GM19035 (cell line): ENCODE results near the gene SNX2.
A peak's percentile ranks its signal among the peaks of the same experiment; 100 is the strongest.
"Not testable (repeated sequence)": the region's sequence is repeated elsewhere in the genome, so short reads cannot be mapped to it uniquely, and the experiment has no call there.

Experiments
- ATAC-seq: cut with Tn5 transposase; IDR thresholded peaks from one replicate; pipeline ENCODE4 v1.9.1; 2021; ENCODE audit not compliant: unreplicated experiment

The SNX2 gene

GRCh38 chr5:122842016-122842580 lies 67.2 kb downstream of the SNX2 start:
- no peak for ATAC-seq

DNA sequence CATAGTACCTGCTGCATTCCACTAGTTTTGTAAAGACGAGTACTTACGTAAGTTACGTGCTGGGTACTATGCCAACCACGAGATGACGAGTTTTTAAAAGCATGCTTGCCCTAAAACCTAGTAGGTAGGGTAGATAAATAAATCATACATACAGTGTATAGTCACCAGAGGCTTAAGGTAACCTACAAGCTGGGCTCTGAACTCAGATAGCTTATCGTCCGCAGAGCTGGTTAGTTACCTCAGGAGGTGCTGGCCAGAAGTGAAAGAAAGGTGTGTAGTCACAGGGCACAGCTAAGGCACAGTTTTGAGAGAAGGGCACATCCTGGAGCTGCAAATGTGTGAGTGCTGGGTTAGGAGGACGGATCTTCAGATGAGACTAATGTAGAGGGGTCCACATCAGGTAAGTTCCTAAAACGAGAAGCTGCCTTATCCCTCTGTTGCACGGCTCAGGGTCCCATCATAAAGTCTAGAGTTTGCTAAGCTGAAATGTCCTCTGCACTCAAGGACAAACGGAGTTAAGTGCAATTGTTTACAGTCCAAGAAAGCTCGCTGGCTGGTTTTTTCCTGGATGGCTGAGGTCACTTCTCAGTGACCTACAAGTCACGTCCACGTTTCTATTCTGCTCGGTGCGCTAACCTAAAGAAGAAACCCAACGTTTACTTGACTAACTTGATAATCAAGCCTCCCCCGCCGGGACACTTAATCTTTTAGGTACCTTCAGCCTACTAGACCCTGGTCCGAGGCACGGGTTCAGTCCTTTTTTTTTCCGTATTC lies 69.4 kb downstream of the SNX2 start:
- ATAC-seq, result peak; percentile 2

DNA sequence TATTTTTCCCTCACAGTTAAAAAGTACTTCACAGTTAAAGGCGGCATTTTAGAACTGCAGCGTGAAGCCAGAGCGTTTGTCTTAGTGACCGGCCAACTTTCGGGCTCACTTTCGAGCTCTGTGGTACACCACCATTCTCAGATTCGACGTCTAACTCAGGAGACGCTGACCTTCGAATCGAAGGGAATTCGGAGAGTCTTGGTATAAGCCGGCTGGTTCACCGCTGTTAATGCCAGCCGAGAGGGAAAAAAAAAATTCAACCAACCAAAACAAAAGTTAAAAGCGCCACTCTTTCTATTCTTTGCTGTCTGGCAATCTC lies 70.0 kb downstream of the SNX2 start:
- ATAC-seq, result peak; percentile 46

DNA sequence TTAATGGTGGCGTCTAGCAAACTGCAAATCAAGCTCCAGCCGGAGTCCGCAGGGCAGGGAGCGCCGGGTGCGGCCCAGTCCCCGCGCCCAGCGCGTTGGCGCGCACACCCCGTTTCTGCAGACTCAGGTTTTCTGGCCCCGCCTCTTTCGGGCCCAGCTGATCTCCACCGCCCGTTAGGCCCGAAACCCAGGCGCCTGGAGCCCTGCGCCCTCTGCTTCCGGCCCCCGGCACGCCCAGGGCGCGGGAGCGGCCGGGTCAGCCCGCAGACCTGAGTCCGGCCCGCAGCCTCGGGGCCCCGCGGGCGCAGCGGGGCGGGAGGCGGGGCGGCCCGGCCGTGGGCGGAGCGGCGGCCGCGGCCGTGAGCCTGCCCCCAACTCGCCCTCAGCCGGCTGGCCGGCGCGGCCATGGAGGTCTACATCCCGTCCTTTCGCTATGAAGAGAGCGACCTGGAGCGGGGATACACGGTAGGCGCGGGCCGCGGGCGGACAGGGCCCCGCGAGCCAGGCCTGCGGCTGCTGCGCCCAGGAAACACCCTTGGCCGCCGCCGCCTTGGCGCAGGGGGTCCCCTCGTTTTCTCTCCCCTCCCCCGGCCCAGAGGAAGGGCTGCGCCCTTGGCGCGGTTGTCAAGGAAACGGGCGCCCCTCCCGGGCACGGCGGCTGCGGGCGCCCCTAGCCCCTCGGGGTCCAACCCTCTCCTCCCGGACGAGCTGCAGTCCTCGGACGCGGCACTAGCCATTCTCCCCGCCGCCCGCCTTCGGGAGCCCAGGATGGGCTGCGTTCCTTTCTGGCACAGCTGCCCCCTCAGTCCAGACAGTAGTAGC lies 70.6 kb downstream of the SNX2 start, which contains the start of gene SNX24:
Gene SNX24 (plus strand): TSS at position 385 of the 822 bp plus-strand sequence. CDS start 21 bp downstream, at position 406.
- ATAC-seq, result peak; percentile 82

DNA sequence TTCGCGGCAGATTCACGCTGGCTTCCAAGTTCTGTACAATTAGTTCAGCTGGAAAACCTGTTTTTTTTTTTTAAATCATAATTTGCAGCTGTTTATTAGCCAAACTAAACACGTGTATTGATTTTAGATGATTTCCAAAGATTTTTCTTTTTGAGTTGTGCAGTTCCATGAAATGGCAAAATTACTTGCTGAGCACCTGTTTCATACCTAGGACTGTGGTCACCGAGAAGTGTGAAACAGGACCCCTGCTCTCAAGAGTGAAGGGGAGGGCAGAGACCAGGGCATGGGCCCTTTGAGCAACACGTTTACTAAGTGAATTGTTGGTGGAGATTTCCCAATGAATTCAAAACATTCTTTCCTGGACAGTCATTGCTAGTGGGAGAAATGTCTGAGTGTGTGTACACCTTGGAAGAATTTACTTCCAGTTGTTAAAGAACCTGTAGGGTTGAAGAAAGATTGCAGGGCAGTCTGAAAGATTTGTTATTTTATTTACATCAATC lies 71.2 kb downstream of the SNX2 start:
- ATAC-seq, result no peak

GRCh38 chr5:122847687-122848081 lies 72.8 kb downstream of the SNX2 start:
- no peak for ATAC-seq

DNA sequence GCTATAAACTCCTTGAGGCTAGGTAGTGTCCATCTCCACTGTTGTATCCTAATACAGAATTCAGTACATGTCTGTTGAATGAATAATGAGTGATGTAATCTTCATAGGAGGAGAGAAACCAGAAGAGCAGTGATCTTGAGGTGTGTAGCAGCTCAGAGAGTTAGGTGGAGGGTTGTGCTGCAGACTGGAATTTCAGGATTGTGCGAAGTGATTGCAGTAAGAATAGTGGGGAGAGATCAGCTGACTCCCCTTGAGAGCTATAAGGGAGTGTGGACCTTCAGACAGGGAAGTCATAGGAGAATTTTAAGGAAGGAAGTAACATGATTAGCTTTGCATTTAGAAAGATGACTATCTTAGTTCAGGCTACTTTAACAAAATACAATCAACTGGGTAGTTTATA lies 74.9 kb downstream of the SNX2 start:
- ATAC-seq, result no peak

GRCh38 chr5:122857538-122857937 lies 82.7 kb downstream of the SNX2 start:
- ATAC-seq, result not testable (repeated sequence)

GRCh38 chr5:122858451-122858850 lies 83.6 kb downstream of the SNX2 start:
- ATAC-seq, result no peak

- ATAC-seq, result no peak
Observed at GRCh38 chr5:122863240-122863639, 88.4 kb downstream of the SNX2 start.

DNA sequence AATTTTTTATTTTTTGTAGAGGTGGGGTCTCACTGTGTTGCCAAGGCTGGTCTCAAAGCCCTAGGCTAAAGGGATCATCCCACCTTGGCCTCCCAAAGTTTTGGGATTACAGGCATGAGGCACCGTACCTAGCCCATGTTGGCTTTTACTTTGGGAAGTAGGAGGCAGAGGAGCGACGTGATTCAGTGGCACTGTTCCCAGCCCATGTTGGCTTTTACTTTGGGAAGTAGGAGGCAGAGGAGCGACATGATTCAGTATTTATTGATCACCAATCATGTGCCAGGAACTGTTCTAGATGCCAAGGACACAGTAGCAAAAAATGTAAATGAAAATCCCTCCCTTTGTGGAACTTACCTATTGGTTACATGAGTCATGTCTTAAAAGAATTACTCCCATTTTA lies 88.8 kb downstream of the SNX2 start:
- no peak for ATAC-seq

DNA sequence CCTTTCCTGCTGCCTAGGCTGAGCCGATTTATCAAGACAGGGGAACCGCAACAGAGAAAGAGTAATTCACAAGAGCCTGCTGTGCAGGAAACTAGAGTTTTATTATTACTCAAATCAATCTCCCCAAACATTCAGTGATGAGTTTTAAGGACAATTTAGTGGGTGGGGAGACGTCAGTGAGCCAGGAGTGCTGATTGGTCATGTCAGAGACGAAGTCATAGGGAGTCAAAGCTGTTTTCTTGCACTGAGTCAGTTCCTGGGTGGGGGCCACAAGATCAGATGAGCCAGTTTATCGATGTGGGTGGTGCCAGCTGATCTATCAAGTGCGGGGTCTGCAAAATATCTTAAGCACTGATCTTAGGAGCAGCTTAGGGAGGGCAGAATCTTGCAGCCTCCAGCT lies 89.5 kb downstream of the SNX2 start:
- no peak for ATAC-seq

DNA sequence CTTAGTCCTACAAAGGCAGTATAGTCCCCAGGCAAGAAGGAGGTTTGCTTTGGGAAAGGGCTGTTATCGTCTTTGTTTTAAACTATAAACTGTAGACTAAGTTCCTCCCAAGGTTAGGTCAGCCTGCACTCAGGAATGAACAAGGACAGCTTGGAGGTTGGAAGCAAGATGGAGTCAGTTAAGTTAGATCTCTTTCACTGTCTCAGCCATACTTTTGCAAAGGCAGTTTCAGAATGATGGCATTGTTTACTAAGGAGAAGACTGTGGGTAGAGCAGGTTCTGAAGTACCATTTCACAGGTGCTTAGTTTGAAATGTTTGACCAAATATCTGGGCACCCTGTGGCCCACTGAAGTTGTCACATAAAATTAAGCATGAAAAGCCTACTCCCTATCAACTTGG lies 90.0 kb downstream of the SNX2 start:
- ATAC-seq, result no peak

DNA sequence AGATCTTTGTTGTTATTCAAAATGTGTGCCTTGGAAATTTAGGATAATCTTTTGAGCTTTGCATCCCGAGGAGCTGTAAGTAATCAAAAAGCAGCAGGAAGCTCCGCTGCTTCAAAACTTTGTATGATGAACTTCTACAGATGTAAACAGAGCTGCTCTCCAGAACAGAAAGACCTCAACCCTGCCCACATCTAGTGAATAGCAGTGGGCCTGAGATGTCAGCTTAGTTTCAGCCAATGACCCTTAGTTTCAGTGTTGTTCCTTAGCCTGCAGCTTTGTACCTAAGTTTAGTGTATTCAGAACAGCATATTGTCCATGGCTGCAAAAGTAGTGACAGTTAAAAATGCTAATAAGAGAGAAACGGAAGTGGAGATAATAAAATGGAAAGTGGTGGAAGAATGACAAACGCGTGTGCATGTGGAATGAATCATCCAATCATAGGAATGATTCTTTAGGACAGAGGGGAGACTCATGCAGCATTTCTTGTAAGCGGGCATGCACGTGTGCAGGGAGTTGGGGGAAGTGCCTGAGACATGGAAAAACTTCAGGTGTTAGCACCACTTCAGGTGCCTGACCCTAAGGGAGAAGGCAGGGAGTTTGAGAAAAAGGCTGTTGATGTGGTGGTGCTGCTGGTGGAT lies 95.5 kb downstream of the SNX2 start:
- no peak for ATAC-seq

DNA sequence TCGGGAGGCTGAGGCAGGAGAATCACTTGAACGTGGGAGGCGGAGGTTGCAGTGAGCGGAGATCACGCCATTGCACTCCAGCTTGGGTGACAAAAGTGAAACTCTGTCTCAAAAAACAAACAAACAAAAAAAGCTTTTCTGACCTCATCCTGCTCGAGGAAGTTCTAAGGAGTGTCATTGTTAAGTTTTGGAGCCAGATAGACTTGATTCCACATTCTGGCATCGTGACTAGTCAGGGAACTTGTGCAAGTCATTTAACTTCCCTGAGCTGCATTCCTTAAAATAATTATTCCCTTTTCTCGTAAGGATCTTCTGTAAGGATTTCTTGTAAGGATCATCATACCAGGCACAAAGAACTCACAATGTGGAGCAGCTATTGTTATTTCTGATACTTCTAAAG lies 96.8 kb downstream of the SNX2 start:
- ATAC-seq, result no peak

DNA sequence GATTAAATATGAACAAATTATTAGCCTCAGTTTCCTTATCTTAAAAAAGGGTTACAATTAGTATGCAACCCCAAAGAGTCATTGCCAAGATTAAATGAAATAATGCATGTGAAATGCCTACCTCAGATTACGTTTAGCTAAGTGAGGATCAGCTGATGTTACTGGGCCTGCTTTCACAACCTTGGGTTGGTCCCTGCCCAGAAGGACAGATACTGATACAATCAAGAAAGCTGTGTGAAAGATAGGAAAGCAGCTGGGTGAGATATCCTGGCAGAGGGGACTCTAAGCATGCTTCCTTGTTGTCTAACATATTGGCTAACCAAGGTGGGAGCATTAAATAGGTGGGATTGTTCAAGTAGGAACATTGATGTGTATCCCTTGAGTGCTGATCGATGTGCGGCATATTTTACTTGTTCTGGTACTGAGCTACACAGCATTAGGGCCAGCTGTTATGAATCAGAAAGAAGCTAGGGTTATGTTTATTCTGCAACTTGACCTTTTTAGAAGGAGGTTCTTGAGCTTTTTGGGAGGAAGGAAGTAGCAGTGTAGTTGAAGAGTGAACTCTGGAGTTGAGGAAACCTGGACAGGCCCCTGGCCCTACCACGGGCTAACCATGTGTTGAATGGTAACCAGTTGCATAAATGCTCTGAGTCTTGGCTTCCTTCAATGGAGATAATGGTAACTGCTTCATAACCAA lies 99.4 kb downstream of the SNX2 start:
- no peak for ATAC-seq

DNA sequence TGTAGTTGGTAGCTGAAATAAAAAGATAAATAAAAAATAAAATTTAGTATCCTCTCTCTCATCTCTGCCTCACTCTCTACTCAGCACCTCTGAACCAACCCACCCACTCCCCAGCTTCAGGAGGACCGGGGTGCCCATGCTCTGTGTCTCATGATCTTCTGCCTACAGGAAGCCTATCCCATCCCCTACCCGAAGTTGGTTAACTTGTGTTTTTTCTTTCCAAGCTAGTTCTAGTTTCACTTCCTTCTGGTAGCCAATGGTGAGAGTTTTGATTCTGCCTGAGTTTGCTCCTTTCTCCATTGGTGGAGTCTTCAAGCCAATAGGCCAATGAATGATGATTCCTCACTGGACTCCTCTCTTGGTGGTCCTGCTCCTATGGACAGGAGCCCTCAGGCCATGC lies 102.6 kb downstream of the SNX2 start:
- no peak for ATAC-seq

DNA sequence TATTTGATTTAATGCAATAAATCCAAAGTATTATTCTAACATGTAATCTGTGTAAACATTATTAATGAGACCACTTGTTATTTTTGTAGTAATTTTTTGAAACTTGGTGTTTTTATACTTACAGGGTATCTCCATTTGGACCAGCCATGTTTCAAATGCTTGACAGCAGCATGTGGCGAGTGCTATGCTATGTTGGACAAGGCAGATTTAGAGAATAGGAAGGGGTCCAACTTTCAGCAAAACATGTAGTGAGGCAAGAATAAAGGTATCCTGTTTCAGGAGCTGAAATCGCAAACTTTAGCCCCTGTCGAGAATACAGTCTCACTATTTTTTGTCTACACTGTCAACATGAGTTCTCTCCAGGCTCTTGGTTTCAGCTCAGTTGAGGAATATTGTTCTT lies 104.2 kb downstream of the SNX2 start:
- no peak for ATAC-seq
